ENCODE data around the gene HLA-B.
"Not testable (repeated sequence)": the region's sequence is repeated elsewhere in the genome, so short reads cannot be mapped to it uniquely, and the experiment has no call there.

HLA-B gene

DNA sequence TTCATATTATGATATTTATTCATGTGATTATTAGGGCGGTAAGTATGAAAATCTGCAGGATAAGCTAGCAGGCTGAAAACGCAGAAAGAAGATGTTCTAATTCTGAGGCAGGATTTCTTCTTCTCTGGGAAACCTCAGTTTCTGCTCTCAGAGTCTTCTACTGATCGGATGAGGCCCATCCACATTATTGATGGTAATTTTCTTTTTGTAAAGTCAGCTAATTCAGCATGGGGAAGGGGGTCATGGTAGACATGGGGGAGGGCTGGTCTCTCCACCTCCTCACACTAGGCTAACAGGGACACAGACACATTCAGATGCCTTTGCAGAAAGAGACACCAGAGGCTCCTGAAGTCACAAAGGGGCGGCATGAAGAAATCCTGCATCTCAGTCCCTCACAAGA, 24.7 kb upstream of the HLA-B start:
- DNase-seq (ENCODE audit: low read depth) = no peak
- TF ChIP-seq, protein P1, sequence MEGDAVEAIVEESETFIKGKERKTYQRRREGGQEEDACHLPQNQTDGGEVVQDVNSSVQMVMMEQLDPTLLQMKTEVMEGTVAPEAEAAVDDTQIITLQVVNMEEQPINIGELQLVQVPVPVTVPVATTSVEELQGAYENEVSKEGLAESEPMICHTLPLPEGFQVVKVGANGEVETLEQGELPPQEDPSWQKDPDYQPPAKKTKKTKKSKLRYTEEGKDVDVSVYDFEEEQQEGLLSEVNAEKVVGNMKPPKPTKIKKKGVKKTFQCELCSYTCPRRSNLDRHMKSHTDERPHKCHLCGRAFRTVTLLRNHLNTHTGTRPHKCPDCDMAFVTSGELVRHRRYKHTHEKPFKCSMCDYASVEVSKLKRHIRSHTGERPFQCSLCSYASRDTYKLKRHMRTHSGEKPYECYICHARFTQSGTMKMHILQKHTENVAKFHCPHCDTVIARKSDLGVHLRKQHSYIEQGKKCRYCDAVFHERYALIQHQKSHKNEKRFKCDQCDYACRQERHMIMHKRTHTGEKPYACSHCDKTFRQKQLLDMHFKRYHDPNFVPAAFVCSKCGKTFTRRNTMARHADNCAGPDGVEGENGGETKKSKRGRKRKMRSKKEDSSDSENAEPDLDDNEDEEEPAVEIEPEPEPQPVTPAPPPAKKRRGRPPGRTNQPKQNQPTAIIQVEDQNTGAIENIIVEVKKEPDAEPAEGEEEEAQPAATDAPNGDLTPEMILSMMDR (IDR thresholded peaks at IDR 0.05; ENCODE audit: insufficient read depth, low read depth, low read length, missing control alignments) = no peak

DNA sequence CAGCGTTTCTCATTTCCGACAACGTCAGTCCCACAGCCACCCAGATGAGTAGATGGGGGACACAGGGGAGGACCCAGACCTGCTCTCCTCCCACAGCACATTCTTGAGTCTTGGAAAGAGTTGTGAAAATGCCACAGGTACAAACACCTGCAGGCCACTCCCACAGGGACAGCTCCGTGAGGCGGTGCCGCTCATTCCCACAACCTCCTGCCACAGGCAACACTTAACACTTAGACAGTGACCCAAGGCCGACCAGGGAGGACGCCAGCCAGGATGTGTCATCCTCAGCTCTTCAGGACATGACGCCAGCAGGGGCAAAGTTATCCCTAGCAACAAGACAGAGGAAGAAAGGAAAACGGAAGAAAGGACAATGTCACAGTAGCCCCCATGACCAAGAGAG, 22.9 kb upstream of the HLA-B start:
- H3K4me3 ChIP-seq (ENCODE audit: low read depth, low read length) = no peak overlapping the region
- DNase-seq (ENCODE audit: low read depth) = no peak
- TF ChIP-seq, protein P1 (IDR thresholded peaks at IDR 0.05; ENCODE audit: insufficient read depth, low read depth, low read length, missing control alignments) = no peak

More for the DNA sequence above, 24.7 kb upstream of the HLA-B start:
- no peak overlapping the region for H3K4me3 ChIP-seq (ENCODE audit: low read depth, low read length)

DNA sequence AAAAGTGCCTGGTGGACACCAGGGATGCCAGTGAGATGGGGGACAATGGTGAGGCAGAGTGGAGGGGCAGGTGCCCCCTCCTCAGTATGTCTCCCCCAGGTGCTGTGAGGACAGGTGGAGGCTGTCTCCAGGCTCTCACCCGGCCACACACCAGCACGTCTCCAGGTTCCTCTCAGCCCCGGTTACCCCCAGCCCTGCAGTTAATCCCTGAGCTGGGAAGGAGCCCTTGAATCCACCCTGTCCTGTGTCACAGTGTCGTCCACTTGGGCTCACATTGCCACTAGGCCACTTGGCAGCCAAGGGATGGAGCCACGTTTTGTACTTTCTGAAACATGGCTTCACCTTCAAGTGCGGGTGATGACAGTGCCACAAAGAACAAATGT, 21.7 kb upstream of the HLA-B start:
- DNase-seq (ENCODE audit: low read depth) = no peak
- TF ChIP-seq, protein P1 (IDR thresholded peaks at IDR 0.05; ENCODE audit: insufficient read depth, low read depth, low read length, missing control alignments) = no peak
- no peak overlapping the region for H3K4me3 ChIP-seq (ENCODE audit: low read depth, low read length)

DNA sequence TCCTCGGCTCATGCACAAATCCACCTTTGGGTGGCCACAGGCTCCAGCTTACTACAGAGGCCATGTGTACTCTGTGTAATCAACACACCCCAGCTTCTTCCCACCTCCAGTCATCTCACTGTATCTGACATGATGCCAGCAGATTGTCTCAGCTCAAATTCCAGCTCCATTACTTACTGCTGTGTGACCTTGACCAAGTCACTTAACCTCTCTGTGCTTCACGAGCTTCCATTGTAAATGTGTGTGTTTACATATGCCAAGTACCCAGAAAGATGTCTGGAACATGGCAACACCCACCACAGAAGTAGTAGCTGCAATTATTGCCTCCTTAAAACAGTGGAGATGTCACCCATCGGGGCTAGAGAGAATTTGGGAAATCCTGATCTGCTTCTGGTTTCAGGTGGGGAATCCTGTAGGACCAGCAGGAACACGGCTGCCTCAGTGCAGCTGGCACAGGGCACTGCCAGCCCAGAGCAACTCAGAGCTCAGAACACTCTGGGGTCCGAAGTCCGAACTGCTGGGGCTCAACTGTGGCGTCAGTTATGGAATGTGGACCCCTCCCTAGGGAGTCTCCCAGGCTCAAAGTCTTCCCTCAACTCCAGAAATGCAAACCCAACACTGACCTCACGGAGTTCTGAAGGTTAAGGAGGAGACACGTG, 21.2 kb upstream of the HLA-B start:
- DNase-seq (ENCODE audit: low read depth) = no peak
- H3K4me3 ChIP-seq (ENCODE audit: low read depth, low read length) = no peak overlapping the region
- TF ChIP-seq, protein P1 (IDR thresholded peaks at IDR 0.05; ENCODE audit: insufficient read depth, low read depth, low read length, missing control alignments) = no peak

DNA sequence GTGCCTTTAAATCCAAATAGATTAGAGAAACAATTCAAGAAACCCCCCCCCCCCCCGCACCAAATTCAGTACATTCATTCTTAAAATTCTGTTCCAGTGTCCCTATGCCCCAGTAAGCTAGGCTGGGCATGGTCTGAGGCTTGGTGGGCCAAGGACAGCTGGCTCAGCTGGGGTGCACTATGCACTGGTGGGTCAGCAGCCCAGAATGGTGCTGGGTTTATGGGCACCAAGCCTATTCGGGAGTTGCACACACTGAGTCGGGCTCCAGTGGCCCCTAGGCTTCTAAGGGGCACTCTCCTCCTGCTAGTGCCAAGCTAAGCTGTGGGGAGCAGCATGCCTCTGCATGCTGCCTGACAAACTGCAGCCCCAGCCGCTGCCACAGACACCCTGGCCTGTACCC, 20.1 kb upstream of the HLA-B start:
- no peak overlapping the region for H3K4me3 ChIP-seq (ENCODE audit: low read depth, low read length)
- TF ChIP-seq, protein P1 (IDR thresholded peaks at IDR 0.05; ENCODE audit: insufficient read depth, low read depth, low read length, missing control alignments) = no peak
- no peak for DNase-seq (ENCODE audit: low read depth)

DNA sequence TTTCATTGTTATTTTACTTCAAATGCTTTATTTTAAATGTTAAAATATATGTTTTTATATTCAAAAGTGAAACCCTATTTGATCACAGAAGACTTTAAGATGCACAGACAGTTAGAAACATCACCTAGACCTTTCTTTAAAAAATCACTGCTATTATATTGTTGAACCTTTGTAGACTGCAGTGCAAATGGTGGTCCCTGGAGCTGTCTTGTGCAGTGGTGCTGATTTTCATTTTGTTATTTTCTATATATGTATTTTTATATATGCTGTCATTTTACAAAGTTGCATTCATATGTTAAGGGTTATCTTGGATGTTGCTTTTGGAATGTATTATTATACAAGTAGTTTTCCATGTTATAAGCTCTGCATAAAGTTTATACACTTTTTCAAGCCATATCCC, 18.7 kb upstream of the HLA-B start:
- no peak overlapping the region for H3K4me3 ChIP-seq (ENCODE audit: low read depth, low read length)
- TF ChIP-seq, protein P1 (IDR thresholded peaks at IDR 0.05; ENCODE audit: insufficient read depth, low read depth, low read length, missing control alignments) = no peak
- no peak for DNase-seq (ENCODE audit: low read depth)

DNA sequence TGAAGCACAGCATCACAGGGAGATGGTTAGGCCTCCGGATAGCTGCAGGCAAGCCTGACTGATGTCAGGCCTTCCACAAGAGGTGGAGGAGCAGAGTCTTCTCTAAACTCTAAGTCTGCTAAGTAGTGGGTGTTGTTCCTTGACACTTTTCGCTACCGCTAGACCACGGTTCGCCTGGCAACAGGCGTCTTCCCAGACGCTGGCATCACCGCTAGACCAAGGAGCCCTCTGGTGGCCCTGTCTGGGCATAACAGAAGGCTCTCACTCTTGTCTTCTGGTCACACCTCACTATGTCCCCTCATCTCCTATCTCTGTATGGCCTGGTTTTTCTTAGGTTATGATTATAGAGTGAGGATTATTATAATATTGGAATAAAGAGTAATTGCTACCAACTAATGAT, 17.1 kb upstream of the HLA-B start:
- DNase-seq (ENCODE audit: low read depth); H3K4me3 ChIP-seq (ENCODE audit: low read depth, low read length): not testable (repeated sequence)
- TF ChIP-seq, protein P1 (IDR thresholded peaks at IDR 0.05; ENCODE audit: insufficient read depth, low read depth, low read length, missing control alignments) = peak; percentile 38

All from GM12865 (cell line).